MM.1S (cell line): ENCODE results near the gene RFTN1.

Experiments
- DNase-seq: peaks from one replicate; pipeline ENCODE4 v3.0.0-alpha.2; 2015
- H2AFZ ChIP-seq: fragments of 300-600 bp; sonication (generic); 2 replicates; pipeline ENCODE4 v1.6.0; 2016; ENCODE audit warnings: antibody characterized with exemption, low read length
- H3F3A ChIP-seq: fragments of 300-600 bp; sonication (generic); 2 replicates; pipeline ENCODE4 v1.6.1; 2016; ENCODE audit warnings: mild to moderate bottlenecking, antibody characterized with exemption, low read length, moderate library complexity, mixed read lengths; ENCODE audit not compliant: insufficient read depth
- H3K27ac ChIP-seq: fragments of 300-600 bp; sonication (generic); 2 replicates; pipeline ENCODE4 v1.5.1; 2016; ENCODE audit warnings: mild to moderate bottlenecking, low read length
- H3K27me3 ChIP-seq: fragments of 300-600 bp; sonication (generic); replicated peaks from 2 replicates; pipeline ENCODE4 v1.6.0; 2016; ENCODE audit warnings: low read length; ENCODE audit not compliant: insufficient read depth
- H3K36me3 ChIP-seq: fragments of 300-600 bp; sonication (generic); replicated peaks from 2 replicates; pipeline ENCODE4 v1.6.1; 2016; ENCODE audit warnings: mild to moderate bottlenecking, low read length, mixed read lengths; ENCODE audit not compliant: insufficient read depth
- H3K4me1 ChIP-seq: fragments of 300-600 bp; sonication (generic); 2 replicates; pipeline ENCODE4 v1.6.1; 2016; ENCODE audit warnings: low read length, mixed read lengths
- H3K4me2 ChIP-seq: fragments of 300-600 bp; sonication (generic); 2 replicates; pipeline ENCODE4 v1.6.0; 2016; ENCODE audit warnings: low read depth, low read length
- H3K4me3 ChIP-seq: fragments of 300-600 bp; sonication (generic); 2 replicates; pipeline ENCODE4 v1.5.1; 2016; ENCODE audit warnings: low read length, mixed read lengths
- H3K79me2 ChIP-seq: fragments of 300-600 bp; sonication (generic); 2 replicates; pipeline ENCODE4 v1.6.1; 2016; ENCODE audit warnings: mixed run types, low read length, mixed read lengths
- H3K9ac ChIP-seq: fragments of 300-600 bp; sonication (generic); 2 replicates; pipeline ENCODE4 v1.6.1; 2016; ENCODE audit warnings: low read length, mixed read lengths
- H3K9me2 ChIP-seq: fragments of 300-600 bp; sonication (generic); replicated peaks from 2 replicates; pipeline ENCODE4 v1.6.1; 2016; ENCODE audit warnings: mild to moderate bottlenecking, low read length, mixed read lengths; ENCODE audit not compliant: insufficient read depth
- H3K9me3 ChIP-seq: fragments of 300-600 bp; sonication (generic); replicated peaks from 2 replicates; pipeline ENCODE4 v1.6.1; 2016; ENCODE audit warnings: mild to moderate bottlenecking, low read length, mixed read lengths; ENCODE audit not compliant: insufficient read depth
- H4K20me1 ChIP-seq: fragments of 300-600 bp; sonication (generic); 2 replicates; pipeline ENCODE4 v1.6.1; 2016; ENCODE audit warnings: mild to moderate bottlenecking, low read length, moderate library complexity, mixed read lengths; ENCODE audit not compliant: insufficient read depth
- EZH2 ChIP-seq: fragments of 300-600 bp; sonication (generic); optimal IDR thresholded peaks from 2 replicates; pipeline ENCODE3; 2017; ENCODE audit warnings: low read depth, mild to moderate bottlenecking, antibody characterized with exemption, low read length, mixed read lengths
- EZH2phosphoT487 ChIP-seq: fragments of 300-600 bp; sonication (generic); IDR thresholded peaks from 2 replicates; pipeline ENCODE4 v1.6.1; 2018; ENCODE audit warnings: antibody characterized with exemption, low read length
- TF ChIP-seq, protein P1 (sequence below): fragments of 300-600 bp; sonication (generic); IDR thresholded peaks from 2 replicates; pipeline ENCODE4 v1.5.1; 2016; ENCODE audit warnings: antibody characterized with exemption, low read length, mixed read lengths

RFTN1 gene

GRCh38 chr3:16388850-16389441 lies 124.6 kb downstream of the RFTN1 start:
- no peaks in the 10 kb centered on the region for H3F3A ChIP-seq
- no peak overlapping the region for H3K4me2 ChIP-seq
- DNase-seq = no peak
- no peaks in the 10 kb centered on the region for H3K36me3 ChIP-seq
- no peaks in the 10 kb centered on the region for H4K20me1 ChIP-seq
- TF ChIP-seq EZH2 = no peak
- no peak for TF ChIP-seq EZH2phosphoT487
- H3K9me2 ChIP-seq = no peaks in the 10 kb centered on the region
- no peaks in the 10 kb centered on the region for H3K4me1 ChIP-seq
- H3K27ac ChIP-seq = no peak overlapping the region
- no peak overlapping the region for H3K4me3 ChIP-seq
- no peaks in the 10 kb centered on the region for H3K79me2 ChIP-seq
- no peak overlapping the region for H3K9ac ChIP-seq
- no peaks in the 10 kb centered on the region for H3K9me3 ChIP-seq
- no peak overlapping the region for H2AFZ ChIP-seq
- no peaks in the 10 kb centered on the region for H3K27me3 ChIP-seq

DNA sequence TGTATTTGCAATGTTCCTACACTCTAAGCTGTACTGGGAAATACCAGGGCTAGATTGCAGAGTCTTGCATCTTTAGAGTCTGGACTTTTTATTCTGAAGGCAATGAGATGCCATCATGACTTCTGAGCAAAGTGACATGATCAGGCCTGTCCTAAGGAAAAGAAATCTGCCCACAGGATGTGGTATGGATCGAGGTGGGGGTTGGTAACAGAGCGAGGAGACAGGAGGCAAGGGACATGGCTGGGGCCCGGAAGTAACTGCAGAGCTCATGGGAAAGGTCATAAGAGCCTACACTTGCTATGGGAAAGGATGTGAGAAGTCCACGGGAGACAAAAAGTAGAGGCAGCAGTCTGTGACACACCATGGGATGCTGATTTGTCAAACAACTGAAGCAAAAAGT lies 126.9 kb downstream of the RFTN1 start:
- no peak overlapping the region for H3K9ac ChIP-seq
- no peaks in the 10 kb centered on the region for H3K9me3 ChIP-seq
- H3K4me2 ChIP-seq = no peak overlapping the region
- no peaks in the 10 kb centered on the region for H3K36me3 ChIP-seq
- no peak overlapping the region for H3K27ac ChIP-seq
- DNase-seq = no peak
- H2AFZ ChIP-seq = no peak overlapping the region
- no peaks in the 10 kb centered on the region for H3K9me2 ChIP-seq
- no peaks in the 10 kb centered on the region for H3F3A ChIP-seq
- H3K4me3 ChIP-seq = no peak overlapping the region
- H3K27me3 ChIP-seq = no peaks in the 10 kb centered on the region
- H4K20me1 ChIP-seq = no peaks in the 10 kb centered on the region
- no peaks in the 10 kb centered on the region for H3K4me1 ChIP-seq
- H3K79me2 ChIP-seq = no peaks in the 10 kb centered on the region
- TF ChIP-seq EZH2 (no peak), EZH2phosphoT487 (no peak)
- TF ChIP-seq, protein P1, sequence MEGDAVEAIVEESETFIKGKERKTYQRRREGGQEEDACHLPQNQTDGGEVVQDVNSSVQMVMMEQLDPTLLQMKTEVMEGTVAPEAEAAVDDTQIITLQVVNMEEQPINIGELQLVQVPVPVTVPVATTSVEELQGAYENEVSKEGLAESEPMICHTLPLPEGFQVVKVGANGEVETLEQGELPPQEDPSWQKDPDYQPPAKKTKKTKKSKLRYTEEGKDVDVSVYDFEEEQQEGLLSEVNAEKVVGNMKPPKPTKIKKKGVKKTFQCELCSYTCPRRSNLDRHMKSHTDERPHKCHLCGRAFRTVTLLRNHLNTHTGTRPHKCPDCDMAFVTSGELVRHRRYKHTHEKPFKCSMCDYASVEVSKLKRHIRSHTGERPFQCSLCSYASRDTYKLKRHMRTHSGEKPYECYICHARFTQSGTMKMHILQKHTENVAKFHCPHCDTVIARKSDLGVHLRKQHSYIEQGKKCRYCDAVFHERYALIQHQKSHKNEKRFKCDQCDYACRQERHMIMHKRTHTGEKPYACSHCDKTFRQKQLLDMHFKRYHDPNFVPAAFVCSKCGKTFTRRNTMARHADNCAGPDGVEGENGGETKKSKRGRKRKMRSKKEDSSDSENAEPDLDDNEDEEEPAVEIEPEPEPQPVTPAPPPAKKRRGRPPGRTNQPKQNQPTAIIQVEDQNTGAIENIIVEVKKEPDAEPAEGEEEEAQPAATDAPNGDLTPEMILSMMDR = no peak

- Histone ChIP-seq H4K20me1 (no peaks in the 10 kb centered on the region), H3K9me3 (no peaks in the 10 kb centered on the region), H3K4me1 (no peaks in the 10 kb centered on the region), H2AFZ (no peak overlapping the region), H3K4me2 (no peak overlapping the region), H3K27ac (no peak overlapping the region), H3K9ac (no peak overlapping the region), H3K36me3 (no peaks in the 10 kb centered on the region), H3K4me3 (no peak overlapping the region), H3K79me2 (no peaks in the 10 kb centered on the region), H3K9me2 (no peaks in the 10 kb centered on the region), H3F3A (no peaks in the 10 kb centered on the region), H3K27me3 (no peaks in the 10 kb centered on the region)
- no peak for DNase-seq
- TF ChIP-seq EZH2 = no peak
- no peak for TF ChIP-seq EZH2phosphoT487
- TF ChIP-seq, protein P1 = no peak
These were observed 128.3 kb downstream of the RFTN1 start for GRCh38 chr3:16385151-16385550.

DNA sequence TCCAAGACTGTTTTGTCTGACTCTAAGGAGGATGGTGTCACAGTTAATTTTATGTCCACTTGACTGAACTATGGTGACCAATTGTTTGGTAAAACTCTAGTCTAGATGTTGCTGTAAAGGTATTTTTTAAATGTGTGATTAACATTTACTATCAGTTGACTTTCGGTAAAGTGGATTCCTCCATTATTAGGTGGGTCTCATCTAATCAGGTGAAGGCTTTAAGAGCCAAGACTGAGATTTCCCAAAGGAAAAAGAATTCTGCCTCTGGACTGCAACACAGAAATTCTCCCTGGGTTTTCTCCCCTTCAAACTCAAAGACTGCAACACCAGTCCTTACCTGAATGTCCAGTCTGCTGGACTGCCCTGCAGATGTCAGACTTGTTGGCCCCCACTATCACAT lies 129.6 kb downstream of the RFTN1 start:
- Histone ChIP-seq H3F3A (no peaks in the 10 kb centered on the region), H3K36me3 (no peaks in the 10 kb centered on the region), H3K27ac (no peak overlapping the region), H2AFZ (no peak overlapping the region), H4K20me1 (no peaks in the 10 kb centered on the region), H3K9ac (no peak overlapping the region), H3K27me3 (no peaks in the 10 kb centered on the region), H3K9me2 (no peaks in the 10 kb centered on the region), H3K4me1 (no peaks in the 10 kb centered on the region), H3K4me2 (no peak overlapping the region), H3K9me3 (no peaks in the 10 kb centered on the region), H3K79me2 (no peaks in the 10 kb centered on the region), H3K4me3 (no peak overlapping the region)
- DNase-seq = no peak
- no peak for TF ChIP-seq EZH2
- TF ChIP-seq, protein P1 = no peak
- no peak for TF ChIP-seq EZH2phosphoT487
